A673 (cell line): Measurements from ENCODE around the gene GMPPA.

ENCODE experiments used
- EZH2 ChIP-seq: fragments of 200-600 bp; sonication (generic); IDR thresholded peaks from 2 replicates; pipeline ENCODE4 v1.6.1; 2017; ENCODE audit warnings: borderline replicate concordance, low read depth, mild to moderate bottlenecking, mixed read lengths, antibody characterized with exemption, low read length; ENCODE audit not compliant: poor library complexity, severe bottlenecking
- TF ChIP-seq, protein P1 (sequence below): fragments of 300-800, 200-600 bp; sonication (generic); conservative IDR thresholded peaks from 2 replicates; pipeline ENCODE4 v1.5.1; 2017; ENCODE audit warnings: low read depth, mild to moderate bottlenecking, antibody characterized with exemption, low read length, moderate library complexity, mixed read lengths

DNA sequence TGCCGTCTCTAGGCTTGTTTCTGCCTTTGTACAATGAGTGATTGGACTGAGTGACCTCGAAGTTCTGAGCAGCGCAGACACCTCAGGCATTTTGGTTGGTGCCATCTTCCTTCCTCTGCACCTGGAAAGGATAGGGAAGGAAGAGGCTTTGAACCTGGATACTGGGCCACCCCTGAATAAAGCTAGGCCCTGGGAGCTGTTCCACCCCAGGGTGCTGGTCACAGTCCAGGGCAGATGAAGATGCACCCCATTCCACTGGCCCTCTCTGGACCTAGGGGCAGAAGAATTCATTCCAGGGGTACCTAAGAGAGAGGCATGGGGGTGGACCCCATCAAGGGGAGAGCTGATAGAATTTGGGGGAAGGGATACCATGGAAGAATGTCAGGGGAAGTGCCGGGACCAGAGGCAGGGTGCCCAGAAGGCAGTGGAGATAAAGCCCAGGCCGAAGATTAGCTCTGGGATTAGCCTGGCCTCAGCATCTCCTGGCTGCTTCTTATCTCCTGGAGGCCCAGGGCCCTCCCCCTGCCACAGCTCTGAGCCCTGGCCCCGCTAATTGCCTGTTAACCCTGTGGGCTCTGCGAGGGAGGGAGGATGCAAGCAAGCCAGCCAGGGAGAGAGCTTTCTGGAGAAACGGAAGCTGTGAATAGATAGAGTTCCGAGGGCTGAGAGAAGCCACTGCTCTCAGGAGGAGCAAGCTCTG lies 27.0 kb downstream of the GMPPA start:
- TF ChIP-seq EZH2: no peak
- TF ChIP-seq, protein P1, sequence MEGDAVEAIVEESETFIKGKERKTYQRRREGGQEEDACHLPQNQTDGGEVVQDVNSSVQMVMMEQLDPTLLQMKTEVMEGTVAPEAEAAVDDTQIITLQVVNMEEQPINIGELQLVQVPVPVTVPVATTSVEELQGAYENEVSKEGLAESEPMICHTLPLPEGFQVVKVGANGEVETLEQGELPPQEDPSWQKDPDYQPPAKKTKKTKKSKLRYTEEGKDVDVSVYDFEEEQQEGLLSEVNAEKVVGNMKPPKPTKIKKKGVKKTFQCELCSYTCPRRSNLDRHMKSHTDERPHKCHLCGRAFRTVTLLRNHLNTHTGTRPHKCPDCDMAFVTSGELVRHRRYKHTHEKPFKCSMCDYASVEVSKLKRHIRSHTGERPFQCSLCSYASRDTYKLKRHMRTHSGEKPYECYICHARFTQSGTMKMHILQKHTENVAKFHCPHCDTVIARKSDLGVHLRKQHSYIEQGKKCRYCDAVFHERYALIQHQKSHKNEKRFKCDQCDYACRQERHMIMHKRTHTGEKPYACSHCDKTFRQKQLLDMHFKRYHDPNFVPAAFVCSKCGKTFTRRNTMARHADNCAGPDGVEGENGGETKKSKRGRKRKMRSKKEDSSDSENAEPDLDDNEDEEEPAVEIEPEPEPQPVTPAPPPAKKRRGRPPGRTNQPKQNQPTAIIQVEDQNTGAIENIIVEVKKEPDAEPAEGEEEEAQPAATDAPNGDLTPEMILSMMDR: no peak
